ENCODE measurements around the gene NOTCH2. TPM values are rescaled to one million over a fixed set of nuclear protein-coding genes. Genes with fewer than 3 reads are reported as not detected.

Gene NOTCH2
- polyA plus RNA-seq, 1 experiment, result 40.7 TPM

DNA sequence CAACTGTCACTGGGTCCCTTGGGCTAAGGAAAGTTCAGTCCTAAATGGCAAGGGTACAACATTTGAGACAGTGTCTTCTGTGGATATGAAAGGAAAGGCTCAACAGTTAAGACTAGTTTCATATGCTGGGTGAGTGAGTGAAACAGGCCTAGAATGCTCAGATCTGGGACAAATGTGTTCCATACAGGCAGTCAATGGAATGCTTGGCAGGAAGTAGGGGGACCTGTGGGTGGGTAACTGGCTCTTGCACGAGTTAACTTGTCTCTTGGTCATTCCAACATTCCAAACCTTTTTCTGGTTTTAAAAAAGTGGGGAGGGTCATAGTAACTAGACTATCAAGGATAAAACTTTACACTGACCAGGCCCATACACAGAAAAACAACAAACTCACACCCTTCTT is 155.4 kb downstream of the NOTCH2 start:
- H3K27me3 ChIP-seq (ENCODE audit: control insufficient read depth, insufficient read depth, low read length), result no peaks in the 10 kb centered on the region
- ChIA-PET POLR2A (no interaction called here), CTCF (no interaction called here)
- TF ChIP-seq, protein P1, sequence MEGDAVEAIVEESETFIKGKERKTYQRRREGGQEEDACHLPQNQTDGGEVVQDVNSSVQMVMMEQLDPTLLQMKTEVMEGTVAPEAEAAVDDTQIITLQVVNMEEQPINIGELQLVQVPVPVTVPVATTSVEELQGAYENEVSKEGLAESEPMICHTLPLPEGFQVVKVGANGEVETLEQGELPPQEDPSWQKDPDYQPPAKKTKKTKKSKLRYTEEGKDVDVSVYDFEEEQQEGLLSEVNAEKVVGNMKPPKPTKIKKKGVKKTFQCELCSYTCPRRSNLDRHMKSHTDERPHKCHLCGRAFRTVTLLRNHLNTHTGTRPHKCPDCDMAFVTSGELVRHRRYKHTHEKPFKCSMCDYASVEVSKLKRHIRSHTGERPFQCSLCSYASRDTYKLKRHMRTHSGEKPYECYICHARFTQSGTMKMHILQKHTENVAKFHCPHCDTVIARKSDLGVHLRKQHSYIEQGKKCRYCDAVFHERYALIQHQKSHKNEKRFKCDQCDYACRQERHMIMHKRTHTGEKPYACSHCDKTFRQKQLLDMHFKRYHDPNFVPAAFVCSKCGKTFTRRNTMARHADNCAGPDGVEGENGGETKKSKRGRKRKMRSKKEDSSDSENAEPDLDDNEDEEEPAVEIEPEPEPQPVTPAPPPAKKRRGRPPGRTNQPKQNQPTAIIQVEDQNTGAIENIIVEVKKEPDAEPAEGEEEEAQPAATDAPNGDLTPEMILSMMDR (IDR thresholded peaks at IDR 0.05; ENCODE audit: insufficient read depth, low read depth, low read length), result no peak
- DNase-seq (ENCODE audit: low read depth), result no peak
- peaks cover 21% of the 10 kb centered on the region for H3K36me3 ChIP-seq (ENCODE audit: control insufficient read depth, insufficient read depth, low read length)
- H3K4me3 ChIP-seq (ENCODE audit: low read depth, low read length), result no peak overlapping the region

DNA sequence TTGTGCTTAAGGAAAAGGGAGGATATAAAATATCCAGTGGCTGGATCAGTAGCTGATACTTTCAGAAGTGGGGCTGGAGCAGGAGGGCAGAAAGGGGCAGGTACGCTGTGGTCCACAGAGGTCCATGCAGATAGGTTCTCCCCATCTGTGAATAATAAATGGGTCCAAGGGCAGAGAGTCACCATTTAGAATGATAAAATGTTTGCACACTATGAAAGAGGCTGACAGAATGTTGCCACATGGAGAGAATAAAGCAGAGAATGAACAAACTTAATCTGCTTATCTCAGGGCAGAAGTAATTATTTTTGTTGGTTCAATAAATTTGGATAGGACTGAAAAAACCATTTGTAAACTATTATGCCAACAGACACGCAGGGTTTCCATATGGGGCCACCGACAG is 156.5 kb downstream of the NOTCH2 start:
- ChIA-PET POLR2A (no interaction called here), CTCF (no interaction called here)
- H3K27me3 ChIP-seq (ENCODE audit: control insufficient read depth, insufficient read depth, low read length), result no peaks in the 10 kb centered on the region
- DNase-seq (ENCODE audit: low read depth), result no peak
- H3K4me3 ChIP-seq (ENCODE audit: low read depth, low read length), result no peak overlapping the region
- TF ChIP-seq, protein P1 (IDR thresholded peaks at IDR 0.05; ENCODE audit: insufficient read depth, low read depth, low read length), result no peak
- peaks cover 16% of the 10 kb centered on the region for H3K36me3 ChIP-seq (ENCODE audit: control insufficient read depth, insufficient read depth, low read length)

DNA sequence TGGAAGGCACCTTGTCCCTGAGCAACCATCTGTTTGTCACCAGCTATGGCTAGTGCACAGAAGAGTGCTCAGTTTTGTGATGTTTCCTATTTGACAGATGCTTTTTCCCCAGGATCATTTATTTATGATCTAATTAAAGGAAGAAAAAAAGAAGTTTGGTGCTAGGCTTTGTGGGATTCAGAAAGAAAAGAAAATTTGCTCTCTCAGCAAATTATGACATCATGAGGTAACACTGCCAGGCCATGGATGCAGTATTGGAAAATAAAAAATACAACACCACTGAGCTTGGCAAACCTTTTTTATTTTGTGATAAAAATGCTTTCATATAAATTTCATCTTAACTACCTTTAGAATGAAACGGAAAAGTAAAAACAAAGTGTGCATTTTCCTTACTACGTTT is 157.7 kb downstream of the NOTCH2 start:
- H3K36me3 ChIP-seq (ENCODE audit: control insufficient read depth, insufficient read depth, low read length), result peaks cover 15% of the 10 kb centered on the region
- TF ChIP-seq, protein P1 (IDR thresholded peaks at IDR 0.05; ENCODE audit: insufficient read depth, low read depth, low read length), result no peak
- no peak for DNase-seq (ENCODE audit: low read depth)
- no peak overlapping the region for H3K4me3 ChIP-seq (ENCODE audit: low read depth, low read length)
- no peaks in the 10 kb centered on the region for H3K27me3 ChIP-seq (ENCODE audit: control insufficient read depth, insufficient read depth, low read length)
- ChIA-PET POLR2A (no interaction called here), CTCF (no interaction called here)

DNA sequence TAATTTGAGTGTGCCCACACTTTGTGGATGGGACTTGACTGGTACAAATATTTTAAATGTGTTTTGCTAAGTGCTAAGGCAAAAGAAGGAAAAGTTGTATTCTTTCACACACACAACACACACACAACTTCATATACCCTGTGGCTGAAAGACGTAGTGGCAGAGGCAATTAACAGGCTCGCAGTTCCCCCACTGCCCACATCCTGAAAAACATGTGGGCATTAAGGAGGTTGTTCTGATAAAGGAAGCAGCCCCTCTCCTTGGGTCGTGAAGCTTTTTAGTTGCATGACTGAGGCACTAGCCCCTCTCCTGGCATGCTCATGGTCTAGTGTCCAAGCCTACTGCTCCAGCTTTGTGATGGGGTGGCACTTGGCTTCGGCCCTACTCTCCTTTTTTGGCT is 158.8 kb downstream of the NOTCH2 start:
- CTCF ChIA-PET, result no interaction called here
- no peak for DNase-seq (ENCODE audit: low read depth)
- POLR2A ChIA-PET, result no interaction called here
- no peak overlapping the region for H3K4me3 ChIP-seq (ENCODE audit: low read depth, low read length)
- H3K27me3 ChIP-seq (ENCODE audit: control insufficient read depth, insufficient read depth, low read length), result no peaks in the 10 kb centered on the region
- TF ChIP-seq, protein P1 (IDR thresholded peaks at IDR 0.05; ENCODE audit: insufficient read depth, low read depth, low read length), result no peak
- H3K36me3 ChIP-seq (ENCODE audit: control insufficient read depth, insufficient read depth, low read length), result peaks cover 9% of the 10 kb centered on the region

DNA sequence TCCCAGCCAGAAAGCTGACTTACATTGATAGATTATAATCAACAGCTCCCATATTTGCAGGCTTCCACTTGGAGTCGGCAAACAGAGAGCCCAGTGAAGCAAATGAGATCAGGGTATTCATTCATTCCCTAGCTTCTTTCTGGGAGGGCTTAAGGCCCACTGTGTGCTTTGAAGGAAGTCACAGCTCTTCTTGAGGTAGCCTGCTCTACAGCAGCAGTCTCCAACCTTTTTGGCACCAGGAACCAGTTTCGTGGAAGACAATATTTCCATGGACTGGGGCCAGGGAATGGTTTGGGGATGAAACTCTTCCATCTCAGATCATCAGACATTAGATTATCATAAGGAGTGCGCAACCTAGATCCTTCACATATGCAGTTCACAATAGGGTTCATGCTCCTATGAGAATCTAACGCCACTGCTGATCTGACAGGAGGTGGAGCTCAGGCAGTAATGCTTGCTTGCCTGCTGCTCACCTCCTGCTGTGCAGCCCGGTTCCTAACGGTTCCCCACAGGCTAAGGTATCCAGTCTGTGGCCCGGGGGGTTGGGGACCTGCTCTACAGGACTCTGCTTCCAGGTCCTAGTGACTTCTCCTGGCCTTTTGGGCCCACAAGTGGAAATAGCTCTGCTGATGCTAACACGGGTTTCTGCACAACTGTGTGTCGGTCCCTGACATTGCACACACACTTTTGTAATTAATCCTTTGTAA is 159.4 kb downstream of the NOTCH2 start:
- CTCF ChIA-PET, result interaction anchor here (0.7 kb wide), 1 partner anchor 14 kb away, joined by 3 read pairs; the partner anchor contains the start of gene ADAM30
- DNase-seq (ENCODE audit: low read depth), result no peak
- Histone ChIP-seq H3K4me3 (ENCODE audit: low read depth, low read length) (no peak overlapping the region), H3K27me3 (ENCODE audit: control insufficient read depth, insufficient read depth, low read length) (no peaks in the 10 kb centered on the region), H3K36me3 (ENCODE audit: control insufficient read depth, insufficient read depth, low read length) (peaks cover 3% of the 10 kb centered on the region)
- TF ChIP-seq, protein P1 (IDR thresholded peaks at IDR 0.05; ENCODE audit: insufficient read depth, low read depth, low read length), result no peak
- POLR2A ChIA-PET, result no interaction called here
